HCT116 (cell line): ENCODE results near the gene CDKN1A. TPM values are rescaled to one million over a fixed set of nuclear protein-coding genes. Genes with fewer than 3 reads are reported as not detected.

ENCODE experiments used
- ATAC-seq: fragments of 200-7000 bp; cut with Tn5 transposase; 2 replicates; pipeline ENCODE4 v1.9.1; 2020; ENCODE audit warnings: mild to moderate bottlenecking, moderate library complexity
- BruUV-seq: library from RNA; stranded (reverse); fragments of 400-500 nt; replicated peaks from 2 replicates; lab custom pipeline; 2021; lab: Mats Ljungman, UMichigan
- CTCF ChIA-PET: fragments of 300-600 bp; sonication (Branson Sonifier 250); formaldehyde crosslinking; loops from one replicate; lab custom pipeline; 2021; ENCODE audit warnings: antibody characterized with exemption; lab: Charles Lee
- POLR2A ChIA-PET: fragments of 300-600, 350-600 bp; sonication (Branson Sonifier 250); formaldehyde crosslinking; loops from one replicate; lab custom pipeline; 2021; ENCODE audit warnings: antibody characterized with exemption; lab: Charles Lee
- RAD21 ChIA-PET, 2 experiments: fragments of 300-600 bp; sonication (Branson Sonifier 250); formaldehyde crosslinking; loops; one replicate each; lab custom pipeline; 2023; ENCODE audit warnings: low total read pairs in 2 of 2; ENCODE audit not compliant: uncharacterized antibody in 2 of 2, unreplicated experiment in 2 of 2, low non-redundant PET in 1 of 2; lab: Charles Lee
- DNase-seq: peaks from one replicate; pipeline ENCODE4 v3.0.0-alpha.2; 2010; ENCODE audit warnings: low read depth, low spot score
- H2AFZ ChIP-seq: fragments of 200-600 bp; shearing (Covaris generic), sonication (generic); 2 replicates; pipeline ENCODE4 v1.6.1; 2017; ENCODE audit warnings: low read depth, mixed run types, mixed read lengths, antibody characterized with exemption, low read length; ENCODE audit not compliant: poor library complexity, severe bottlenecking
- H3K27ac ChIP-seq: 2 replicates; pipeline ENCODE4 v1.5.1; 2012; ENCODE audit warnings: low read depth, low read length
- H3K27me3 ChIP-seq: fragments of 200-600 bp; sonication (generic); 2 replicates; pipeline ENCODE4 v1.6.1; 2016; ENCODE audit warnings: mixed run types, low read length, mixed read lengths; ENCODE audit not compliant: insufficient read depth
- H3K36me3 ChIP-seq, 2 experiments: fragments of 200-500 bp in 1 of 2; fragments of 200-600 bp in 1 of 2; sonication (Bioruptor generic) in 1 of 2; sonication (generic) in 1 of 2; 2 replicates each; pipeline versions ENCODE4 v1.5.1 to v1.6.1; 2014 to 2016; ENCODE audit warnings: low read length in 2 of 2, inconsistent platforms in 1 of 2, mixed read lengths in 1 of 2, mixed run types in 1 of 2; ENCODE audit not compliant: insufficient read depth in 2 of 2, control insufficient read depth in 1 of 2
- H3K4me1 ChIP-seq, 2 experiments: fragments of 200-600 bp in 1 of 2; sonication (generic) in 1 of 2; 2 replicates each; pipeline versions ENCODE4 v1.5.1 to v1.6.1; 2012 to 2017; ENCODE audit warnings: low read length in 2 of 2, inconsistent platforms in 1 of 2, mild to moderate bottlenecking in 1 of 2, mixed read lengths in 1 of 2, mixed run types in 1 of 2, moderate library complexity in 1 of 2; ENCODE audit not compliant: insufficient read depth in 2 of 2, control insufficient read depth in 1 of 2
- H3K4me2 ChIP-seq: fragments of 200-600 bp; sonication (generic); 2 replicates; pipeline ENCODE4 v1.6.1; 2017; ENCODE audit warnings: mixed run types, low read length, mixed read lengths
- H3K4me3 ChIP-seq, 2 experiments: fragments of 200-600 bp in 1 of 2; sonication (generic) in 1 of 2; replicated peaks in 1 of 2; 2 replicates each; pipeline ENCODE4 v1.5.1; 2011 to 2016; ENCODE audit warnings: low read length in 2 of 2, control low read depth in 1 of 2, low read depth in 1 of 2, mild to moderate bottlenecking in 1 of 2, mixed read lengths in 1 of 2, mixed run types in 1 of 2
- H3K79me2 ChIP-seq: fragments of 200-600 bp; sonication (generic); 2 replicates; pipeline ENCODE4 v1.6.1; 2017; ENCODE audit warnings: mild to moderate bottlenecking, mixed run types, low read length, moderate library complexity, mixed read lengths; ENCODE audit not compliant: insufficient read depth
- H3K9ac ChIP-seq: fragments of 200-600 bp; sonication (generic); 2 replicates; pipeline ENCODE4 v1.6.1; 2016; ENCODE audit warnings: low read length, mixed read lengths
- H3K9me2 ChIP-seq: fragments of 200-600 bp; sonication (generic), shearing (Covaris generic); 2 replicates; pipeline ENCODE4 v1.6.1; 2017; ENCODE audit warnings: mixed run types, mild to moderate bottlenecking, moderate library complexity; ENCODE audit not compliant: insufficient read depth
- H3K9me3 ChIP-seq, 2 experiments: fragments of 200-500 bp in 1 of 2; fragments of 200-600 bp in 1 of 2; sonication (Bioruptor generic) in 1 of 2; sonication (generic) in 1 of 2; 2 replicates each; pipeline ENCODE4 v1.6.1; 2014 to 2017; ENCODE audit warnings: low read length in 2 of 2, mixed read lengths in 2 of 2, inconsistent platforms in 1 of 2, low read depth in 1 of 2, mild to moderate bottlenecking in 1 of 2, mixed run types in 1 of 2, moderate library complexity in 1 of 2; ENCODE audit not compliant: control insufficient read depth in 1 of 2, insufficient read depth in 1 of 2
- H4K20me1 ChIP-seq: fragments of 200-600 bp; sonication (generic), shearing (Covaris generic); 2 replicates; pipeline ENCODE4 v1.6.1; 2017; ENCODE audit warnings: mixed run types, mild to moderate bottlenecking, moderate library complexity; ENCODE audit not compliant: insufficient read depth
- ATF3 ChIP-seq: IDR thresholded peaks from 2 replicates; pipeline ENCODE4 v1.6.1; 2012
- CTCF ChIP-seq, 3 experiments: fragments of 200-600 bp in 1 of 3; sonication (generic) in 1 of 3; IDR thresholded peaks in 2 of 3; conservative IDR thresholded peaks in 1 of 3; 2 replicates each; pipeline ENCODE4 v1.5.1; 2012 to 2017; ENCODE audit warnings: low read depth in 2 of 3, low read length in 2 of 3, antibody characterized with exemption in 1 of 3, borderline replicate concordance in 1 of 3, control low read depth in 1 of 3, mild to moderate bottlenecking in 1 of 3, mixed read lengths in 1 of 3, mixed run types in 1 of 3, moderate library complexity in 1 of 3; ENCODE audit not compliant: insufficient read depth in 1 of 3
- EGR1 ChIP-seq: IDR thresholded peaks from 2 replicates; pipeline ENCODE4 v1.6.1; 2012; ENCODE audit warnings: low read depth
- EZH2phosphoT487 ChIP-seq: fragments of 200-600 bp; IDR thresholded peaks from 2 replicates; pipeline ENCODE4 v1.6.1; 2018; ENCODE audit warnings: antibody characterized with exemption, borderline replicate concordance
- JUND ChIP-seq: IDR thresholded peaks from 2 replicates; pipeline ENCODE4 v1.6.1; 2012
- POLR2AphosphoS5 ChIP-seq: IDR thresholded peaks from 2 replicates; pipeline ENCODE4 v1.6.1; 2011; ENCODE audit warnings: mild to moderate bottlenecking, low read depth, low read length, moderate library complexity
- SIN3A ChIP-seq: IDR thresholded peaks from 2 replicates; pipeline ENCODE4 v1.6.1; 2012; ENCODE audit warnings: low read depth
- SP1 ChIP-seq: IDR thresholded peaks from 2 replicates; pipeline ENCODE4 v1.6.1; 2012; ENCODE audit warnings: low read depth
- TCF7L2 ChIP-seq: IDR thresholded peaks from 2 replicates; pipeline ENCODE4 v1.7.0; 2011; ENCODE audit warnings: borderline replicate concordance, inconsistent platforms; ENCODE audit not compliant: insufficient read depth, insufficient read length; ENCODE audit errors: extremely low read depth
- YY1 ChIP-seq: IDR thresholded peaks from 2 replicates; pipeline ENCODE4 v1.6.1; 2011; ENCODE audit warnings: low read length, low read depth, moderate library complexity, mild to moderate bottlenecking; ENCODE audit not compliant: insufficient replicate concordance; ENCODE audit errors: extremely low read depth
- ZFX ChIP-seq: fragments of 450-650 bp; IDR thresholded peaks from 2 replicates; pipeline ENCODE4 v1.6.1; 2017
- ZNF274 ChIP-seq: fragments of 200-500 bp; sonication (Bioruptor generic); IDR thresholded peaks from 2 replicates; pipeline ENCODE4 v1.6.1; 2014; ENCODE audit warnings: mild to moderate bottlenecking, low read depth, low read length, inconsistent platforms
- intact Hi-C: fragments of 100-400 bp; cut with micrococcal nuclease; formaldehyde crosslinking; loops from 2 replicates; pipeline ENCODE4 v1.10.0; 2022
- total RNA-seq: library from RNA; stranded (reverse); gene quantifications from one replicate; pipeline ENCODE4 v1.2.1, GENCODE V29; 2021; ENCODE audit not compliant: unreplicated experiment

Gene CDKN1A
- total RNA-seq, 1 experiment from 2014 or later, result 179 TPM

- no peaks in the 10 kb centered on the region for H3K9me3 ChIP-seq
- H4K20me1 ChIP-seq, result no peaks in the 10 kb centered on the region
Observed at GRCh38 chr6:36670271-36670670, 8.2 kb upstream of the CDKN1A start.

GRCh38 chr6:36671687-36672375 lies 6.7 kb upstream of the CDKN1A start:
- H4K20me1 ChIP-seq, result no peaks in the 10 kb centered on the region
- DNase-seq (no peak), ATAC-seq (no peak)
- H3K4me3 ChIP-seq, result no peak overlapping the region
- no peaks in the 10 kb centered on the region for H3K79me2 ChIP-seq
- TF ChIP-seq ATF3 (no peak), POLR2AphosphoS5 (no peak), ZNF274 (no peak), EGR1 (no peak), TCF7L2 (no peak), SP1 (no peak), YY1 (no peak), CTCF (IDR thresholded peaks at IDR 0.05 in 2 of 3, conservative IDR thresholded peaks at IDR 0.05 in 1 of 3; ENCODE audit: borderline replicate concordance in 1 of 3, insufficient read depth in 1 of 3, low read depth in 2 of 3, low read length in 2 of 3) (no peak), JUND (no peak), EZH2phosphoT487 (no peak), ZFX (no peak), SIN3A (no peak)
- H3K4me2 ChIP-seq, result no peak overlapping the region
- H3K27me3 ChIP-seq, result no peaks in the 10 kb centered on the region
- peaks cover 32 to 40% of the 10 kb centered on the region in 2 experiments for H3K4me1 ChIP-seq
- H3K27ac ChIP-seq, result no peak overlapping the region
- no peak overlapping the region for H3K9ac ChIP-seq
- H3K36me3 ChIP-seq, result no peaks in the 10 kb centered on the region
- BruUV-seq, result no TSS peak
- H3K9me3 ChIP-seq, result no peaks in the 10 kb centered on the region
- CTCF ChIA-PET, result interaction anchor here (1.7 kb wide), 1 partner anchor 57 kb away, joined by 3 read pairs; no protein-coding TSS in a partner anchor
- intact Hi-C loops, result no loop called here
- RAD21 ChIA-PET, result no interaction called here
- H3K9me2 ChIP-seq, result no peaks in the 10 kb centered on the region
- POLR2A ChIA-PET, result no interaction called here
- H2AFZ ChIP-seq, result no peak overlapping the region

More at GRCh38 chr6:36670271-36670670, 8.2 kb upstream of the CDKN1A start:
- no peak overlapping the region for H3K27ac ChIP-seq
- intact Hi-C loops, result no loop called here
- H3K27me3 ChIP-seq, result no peaks in the 10 kb centered on the region
- H3K4me1 ChIP-seq, result peaks cover 32 to 41% of the 10 kb centered on the region in 2 experiments
- no peak for ATAC-seq
- no peak overlapping the region for H3K4me2 ChIP-seq
- POLR2A ChIA-PET, result interaction anchor here (9.1 kb wide), 1 partner anchor 8 kb away, joined by 119 read pairs; the partner anchor contains the start of gene CDKN1A
- BruUV-seq, result no TSS peak
- no peaks in the 10 kb centered on the region for H3K79me2 ChIP-seq
- no peak for TF ChIP-seq JUND
- TF ChIP-seq, all 23 proteins: peak for 0
- no peak overlapping the region for H3K4me3 ChIP-seq
- H3K9ac ChIP-seq, result no peak overlapping the region
- H2AFZ ChIP-seq, result no peak overlapping the region
- DNase-seq, result no peak
- ChIA-PET RAD21 (no interaction called here), CTCF (no interaction called here)
- H3K36me3 ChIP-seq, result no peaks in the 10 kb centered on the region
- no peaks in the 10 kb centered on the region for H3K9me2 ChIP-seq
